Vagina (tissue), 2 donors: ENCODE results near the gene PIGC. TPM values are rescaled to one million over a fixed set of nuclear protein-coding genes. Genes with fewer than 3 reads are reported as not detected.

ENCODE experiments used
- DNase-seq, 2 donors: peaks; one replicate each; pipeline ENCODE4 v3.0.0-alpha.2; 2017; ENCODE audit errors: extremely low spot score in 2 of 2
- H3K27ac ChIP-seq: fragments of 200-600 bp; sonication (generic); one replicate; pipeline ENCODE4 v1.5.1; 2019
- H3K27me3 ChIP-seq: fragments of 200-600 bp; sonication (generic); one replicate; pipeline ENCODE4 v1.5.1; 2019
- H3K36me3 ChIP-seq, 2 donors: fragments of 200-600 bp; sonication (generic); one replicate each; pipeline ENCODE4 v1.5.1; 2017 to 2019
- H3K4me1 ChIP-seq: fragments of 200-600 bp; sonication (generic); one replicate; pipeline ENCODE4 v1.5.1; 2019
- H3K4me3 ChIP-seq, 2 donors: fragments of 200-600 bp; sonication (generic); 1 replicate in 1 of 2; 2 replicates in 1 of 2; pipeline ENCODE4 v1.5.1; 2016 to 2019
- H3K9me3 ChIP-seq: fragments of 200-600 bp; sonication (generic); one replicate; pipeline ENCODE4 v1.5.1; 2019
- CTCF ChIP-seq, 3 experiments: fragments of 450-650 bp in 2 of 3; fragments of 200-600 bp in 1 of 3; sonication (generic) in 1 of 3; IDR thresholded peaks; one replicate each; pipeline ENCODE4 v1.5.1; 2017 to 2019; ENCODE audit warnings: antibody characterized with exemption in 3 of 3, mild to moderate bottlenecking in 2 of 3, moderate library complexity in 2 of 3
- POLR2A ChIP-seq, 2 donors: fragments of 450-650 bp; IDR thresholded peaks; one replicate each; pipeline ENCODE4 v1.6.1; 2017; ENCODE audit warnings: antibody characterized with exemption in 2 of 2, mild to moderate bottlenecking in 2 of 2, moderate library complexity in 2 of 2
- POLR2AphosphoS5 ChIP-seq, 2 donors: sonication (generic); formaldehyde crosslinking; IDR thresholded peaks; one replicate each; pipeline ENCODE4 v1.9.0; 2017; ENCODE audit warnings: antibody characterized with exemption in 2 of 2, mild to moderate bottlenecking in 2 of 2, low read depth in 1 of 2; ENCODE audit not compliant: insufficient read depth in 1 of 2
- intact Hi-C: fragments of 100-400 bp; cut with DNase I; formaldehyde crosslinking; loops from one replicate; pipeline ENCODE4 v1.15.1; 2023
- total RNA-seq: library from RNA; depleted of rRNA; stranded (reverse); fragments of >200 nt; gene quantifications from one replicate; pipeline ENCODE4 v1.2.3, GENCODE V29; 2016

PIGC gene
- total RNA-seq, 1 donor from 2014 or later, result 14.5 TPM

DNA sequence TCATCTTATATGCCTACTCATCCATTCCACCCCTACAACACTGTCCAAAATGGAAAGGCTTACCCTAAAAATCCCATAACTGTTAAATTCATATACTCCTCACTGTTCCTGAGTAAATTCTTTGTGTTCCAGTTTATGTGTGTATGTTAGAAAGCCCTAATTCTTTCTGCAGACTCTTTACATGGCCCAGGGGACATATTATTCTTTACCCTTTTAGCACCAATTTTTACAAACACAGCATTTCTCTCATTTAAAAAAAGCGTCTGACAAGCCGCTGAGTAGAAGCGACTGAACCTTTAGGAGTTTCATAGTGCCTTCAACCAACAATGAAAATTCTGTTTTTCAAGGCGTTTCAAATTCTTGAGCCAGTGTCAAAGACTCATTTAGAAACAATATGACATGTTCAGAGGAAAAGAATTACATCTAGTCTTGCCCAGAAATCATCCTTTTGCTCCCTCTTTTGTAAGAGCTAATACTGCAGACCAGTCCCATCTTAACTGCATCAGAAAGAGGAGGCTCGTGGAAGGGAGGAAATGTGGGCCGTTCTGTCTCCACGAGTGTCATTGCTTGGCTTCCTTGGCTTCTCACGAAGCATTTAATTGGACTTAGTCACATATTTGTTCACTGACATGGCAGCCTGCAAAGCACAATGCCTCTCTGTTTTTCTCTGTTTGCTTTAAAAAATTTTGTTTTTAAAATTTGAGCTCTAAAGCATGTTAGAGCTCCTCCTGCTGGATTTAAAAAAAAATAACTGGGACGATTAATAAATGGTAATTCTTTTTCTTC is 44.7 kb downstream of the PIGC start:
- peaks cover 40% of the 10 kb centered on the region for H3K4me1 ChIP-seq
- peak overlapping the region; percentile 74 for H3K27ac ChIP-seq
- intact Hi-C loops, result loop anchor here (10.0 kb wide), 1 partner anchor 254 kb away; no protein-coding TSS in a partner anchor

DNA sequence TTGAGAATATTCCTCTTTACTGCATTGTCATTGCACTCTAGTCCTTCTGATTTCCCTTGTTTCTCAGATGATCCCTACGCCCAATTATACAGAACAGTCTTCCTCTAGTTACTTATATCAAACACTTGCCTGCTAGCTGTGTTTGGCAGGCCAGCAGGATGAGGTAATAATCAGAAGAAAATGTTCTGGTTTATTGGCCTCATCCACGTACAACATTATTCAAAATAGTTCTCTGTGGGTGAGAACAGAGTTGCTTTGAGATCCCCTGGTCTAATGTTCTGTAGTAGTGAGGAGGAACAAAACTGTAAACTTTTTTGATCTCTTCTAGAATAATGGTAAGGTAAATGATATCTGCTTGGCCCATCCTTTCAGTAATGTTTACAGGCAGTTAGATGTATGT is 45.7 kb downstream of the PIGC start:
- H3K27ac ChIP-seq, result peak overlapping the region; percentile 74
- H3K9me3 ChIP-seq, result no peaks in the 10 kb centered on the region
- TF ChIP-seq CTCF (IDR thresholded peaks at IDR 0.05) (no peak), POLR2A (IDR thresholded peaks at IDR 0.05) (no peak), POLR2AphosphoS5 (IDR thresholded peaks at IDR 0.05; ENCODE audit: insufficient read depth in 1 of 2, low read depth in 1 of 2) (no peak)
- no peak for DNase-seq
- no peak overlapping the region for H3K4me3 ChIP-seq
- no peaks in the 10 kb centered on the region for H3K27me3 ChIP-seq
- no peaks in the 10 kb centered on the region for H3K36me3 ChIP-seq
- H3K4me1 ChIP-seq, result peaks cover 40% of the 10 kb centered on the region
- intact Hi-C loops, result loop anchor here (10.0 kb wide), 1 partner anchor 253 kb away; no protein-coding TSS in a partner anchor

More for the DNA sequence above, 44.7 kb downstream of the PIGC start:
- TF ChIP-seq POLR2AphosphoS5 (IDR thresholded peaks at IDR 0.05; ENCODE audit: insufficient read depth in 1 of 2, low read depth in 1 of 2) (peak; percentile 10 to 59), CTCF (IDR thresholded peaks at IDR 0.05) (peak; percentile 32 to 67 (median 63)), POLR2A (IDR thresholded peaks at IDR 0.05) (no peak)
- Histone ChIP-seq H3K27me3 (no peaks in the 10 kb centered on the region), H3K36me3 (no peaks in the 10 kb centered on the region), H3K4me3 (no peak overlapping the region), H3K9me3 (no peaks in the 10 kb centered on the region)
- DNase-seq, result peak in 1 of 2 donors; percentile 93

DNA sequence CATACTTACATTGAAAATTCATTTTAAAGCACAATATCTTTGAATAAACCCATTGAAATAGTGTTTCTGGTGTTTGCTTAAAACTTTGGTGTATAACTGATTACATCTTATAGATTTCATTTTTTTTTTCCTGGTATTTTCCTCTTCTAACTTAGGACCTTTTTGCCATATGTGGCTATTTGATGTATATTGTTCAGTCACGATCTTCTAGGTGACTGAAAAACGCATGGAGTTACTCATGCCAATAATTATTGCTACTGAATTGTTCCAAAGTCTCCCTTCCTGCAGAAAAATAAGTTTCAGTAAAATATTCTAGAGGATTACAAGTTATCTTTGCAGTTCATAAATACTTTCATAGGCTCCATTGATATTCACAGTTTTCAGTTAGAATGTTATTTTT is 46.2 kb downstream of the PIGC start:
- Histone ChIP-seq H3K9me3 (no peaks in the 10 kb centered on the region), H3K27me3 (no peaks in the 10 kb centered on the region), H3K4me3 (no peak overlapping the region), H3K36me3 (no peaks in the 10 kb centered on the region), H3K27ac (peak overlapping the region; percentile 74), H3K4me1 (peaks cover 40% of the 10 kb centered on the region)
- DNase-seq, result no peak
- intact Hi-C loops, result loop anchor here (10.0 kb wide), 1 partner anchor 253 kb away; no protein-coding TSS in a partner anchor
- TF ChIP-seq POLR2AphosphoS5 (IDR thresholded peaks at IDR 0.05; ENCODE audit: insufficient read depth in 1 of 2, low read depth in 1 of 2), result no peak
- TF ChIP-seq POLR2A (IDR thresholded peaks at IDR 0.05), result no peak
- TF ChIP-seq CTCF (IDR thresholded peaks at IDR 0.05), result no peak

GRCh38 chr1:172397221-172397620 is 46.6 kb downstream of the PIGC start:
- intact Hi-C loops, result loop anchor here (10.0 kb wide), 1 partner anchor 252 kb away; no protein-coding TSS in a partner anchor

More at GRCh38 chr1:172397221-172397620, 46.6 kb downstream of the PIGC start:
- no peaks in the 10 kb centered on the region for H3K9me3 ChIP-seq
- no peaks in the 10 kb centered on the region for H3K27me3 ChIP-seq
- peaks cover 40% of the 10 kb centered on the region for H3K4me1 ChIP-seq
- no peak for TF ChIP-seq POLR2AphosphoS5 (IDR thresholded peaks at IDR 0.05; ENCODE audit: insufficient read depth in 1 of 2, low read depth in 1 of 2)
- TF ChIP-seq POLR2A (IDR thresholded peaks at IDR 0.05), result no peak
- no peak for TF ChIP-seq CTCF (IDR thresholded peaks at IDR 0.05)
- H3K36me3 ChIP-seq, result no peaks in the 10 kb centered on the region
- peak overlapping the region; percentile 74 for H3K27ac ChIP-seq
- no peak for DNase-seq
- H3K4me3 ChIP-seq, result no peak overlapping the region
